ENCODE results near the gene SAYSD1.

DNA sequence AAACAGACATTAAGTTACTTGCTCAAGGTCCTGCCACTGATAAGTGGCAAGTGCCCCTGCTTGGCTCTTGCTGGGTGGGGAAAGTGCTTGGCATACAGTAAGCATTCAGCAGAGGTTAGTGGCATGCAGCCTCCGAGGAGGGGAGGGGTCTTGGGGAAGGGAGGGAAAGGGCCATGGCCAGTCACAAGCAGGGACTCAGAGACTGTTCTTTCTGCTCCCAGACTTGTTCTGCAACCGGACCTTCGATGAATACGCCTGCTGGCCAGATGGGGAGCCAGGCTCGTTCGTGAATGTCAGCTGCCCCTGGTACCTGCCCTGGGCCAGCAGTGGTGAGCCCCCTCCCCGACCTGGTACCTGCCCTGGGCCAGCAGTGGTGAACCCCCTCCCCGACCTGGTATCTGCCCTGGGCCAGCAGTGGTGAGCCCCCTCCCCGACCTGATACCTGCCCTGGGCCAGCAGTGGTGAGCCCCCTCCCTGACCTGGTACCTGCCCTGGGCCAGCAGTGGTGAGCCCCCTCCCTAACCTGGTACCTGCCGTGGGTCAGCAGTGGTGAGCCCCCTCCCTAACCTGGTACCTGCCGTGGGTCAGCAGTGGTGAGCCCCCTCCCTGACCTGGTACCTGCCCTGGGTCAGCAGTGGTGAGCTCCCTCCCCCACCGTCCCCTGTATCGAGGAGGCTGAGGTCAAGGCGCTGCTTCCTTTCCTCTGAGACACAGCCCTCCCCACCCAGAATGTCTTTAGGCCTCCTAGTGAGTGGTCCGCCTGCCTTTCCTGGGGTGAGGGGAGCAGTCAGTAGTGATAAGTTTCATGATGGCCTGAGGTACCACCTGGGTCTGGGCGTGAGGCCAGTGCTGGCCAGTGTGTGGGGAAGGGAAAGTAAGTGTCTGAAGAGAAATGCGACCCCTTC lies 57.5 kb downstream of the SAYSD1 start:
- TF ChIP-seq GATA2 (IDR thresholded peaks at IDR 0.05; ENCODE audit: low read depth, low read length), result no peak
- TF ChIP-seq GATA3 (IDR thresholded peaks at IDR 0.05; ENCODE audit: low read depth, low read length), result no peak

Data from SH-SY5Y (cell line).